Keratinocyte (primary cell): ENCODE measurements around the gene STRN4. TPM values are rescaled to one million over a fixed set of nuclear protein-coding genes. Genes with fewer than 3 reads are reported as not detected.

Experiments
- DNase-seq: peaks from one replicate; pipeline ENCODE4 v3.0.0-alpha.2; 2011; ENCODE audit warnings: low read depth, missing footprints, low spot score
- FAIRE-seq: peaks from 2 replicates; lab custom pipeline; 2011; peaks lifted over from hg19 to GRCh38; lab: Jason Lieb, UNC
- H2AFZ ChIP-seq: 2 replicates; pipeline ENCODE4 v1.6.0; 2012; ENCODE audit warnings: low read length, control low read depth, inconsistent platforms; ENCODE audit not compliant: control insufficient read depth
- H3K27ac ChIP-seq: 2 replicates; pipeline ENCODE4 v1.5.1; 2011; ENCODE audit warnings: low read length; ENCODE audit not compliant: control insufficient read depth, insufficient read depth
- H3K27me3 ChIP-seq: 3 replicates; pipeline ENCODE4 v1.6.0; 2011; ENCODE audit warnings: low read length; ENCODE audit not compliant: control insufficient read depth, insufficient read depth; ENCODE audit errors: extremely low read depth
- H3K36me3 ChIP-seq, 2 experiments: 2 replicates in 1 of 2; 3 replicates in 1 of 2; pipeline ENCODE4 v1.5.1; 2011; ENCODE audit warnings: low read length in 2 of 2, mild to moderate bottlenecking in 1 of 2; ENCODE audit not compliant: control insufficient read depth in 2 of 2, insufficient read depth in 2 of 2; ENCODE audit errors: extremely low read depth in 1 of 2
- H3K4me1 ChIP-seq: 3 replicates; pipeline ENCODE4 v1.5.1; 2011; ENCODE audit warnings: low read length; ENCODE audit not compliant: control insufficient read depth, insufficient read depth; ENCODE audit errors: extremely low read depth
- H3K4me2 ChIP-seq: 3 replicates; pipeline ENCODE4 v1.6.0; 2011; ENCODE audit warnings: low read depth, low read length; ENCODE audit not compliant: control insufficient read depth, insufficient read depth; ENCODE audit errors: extremely low read depth
- H3K4me3 ChIP-seq, 3 experiments: fragments of 200-600 bp in 1 of 3; sonication (generic) in 1 of 3; 2 replicates in 2 of 3; 3 replicates in 1 of 3; pipeline ENCODE4 v1.5.1; 2011 to 2016; ENCODE audit warnings: low read length in 3 of 3, mild to moderate bottlenecking in 3 of 3, control low read depth in 2 of 3, inconsistent platforms in 1 of 3, low read depth in 1 of 3, mixed read lengths in 1 of 3, mixed run types in 1 of 3, moderate library complexity in 1 of 3; ENCODE audit not compliant: control insufficient read depth in 2 of 3, insufficient read depth in 2 of 3; ENCODE audit errors: extremely low read depth in 1 of 3
- H3K79me2 ChIP-seq: 2 replicates; pipeline ENCODE4 v1.6.0; 2012; ENCODE audit warnings: low read length; ENCODE audit not compliant: control insufficient read depth, insufficient read depth
- H3K9ac ChIP-seq: 3 replicates; pipeline ENCODE4 v1.6.0; 2011; ENCODE audit warnings: low read length; ENCODE audit not compliant: control insufficient read depth, insufficient read depth; ENCODE audit errors: extremely low read depth
- H3K9me1 ChIP-seq: 3 replicates; pipeline ENCODE4 v1.6.0; 2011; ENCODE audit warnings: low read length; ENCODE audit not compliant: control insufficient read depth, insufficient read depth; ENCODE audit errors: extremely low read depth
- H3K9me3 ChIP-seq: 2 replicates; pipeline ENCODE4 v1.5.1; 2012; ENCODE audit warnings: low read depth, low read length; ENCODE audit not compliant: control insufficient read depth
- H4K20me1 ChIP-seq: 3 replicates; pipeline ENCODE4 v1.6.0; 2011; ENCODE audit warnings: low read length; ENCODE audit not compliant: control insufficient read depth, insufficient read depth; ENCODE audit errors: extremely low read depth
- EZH2 ChIP-seq: IDR thresholded peaks from one replicate; pipeline ENCODE4 v1.6.1; 2012; ENCODE audit warnings: inconsistent platforms, mild to moderate bottlenecking, low read length, moderate library complexity
- dilution Hi-C: fragments of 300-500 bp; cut with MboI; formaldehyde crosslinking; loops from one replicate; pipeline ENCODE4 v1.7.0; 2020; ENCODE audit warnings: low sequenced_read_pairs; ENCODE audit not compliant: extremely low pct_ligation_motif_present
- polyA plus RNA-seq, 5 experiments: library from polyadenylated mRNA; depleted of rRNA in 3 of 5; stranded (reverse) in 3 of 5; stranded (forward) in 1 of 5; unstranded in 1 of 5; fragments of >200 nt; gene quantifications; 1 replicate in 1 of 5; 2 replicates in 3 of 5; 3 replicates in 1 of 5; pipeline versions ENCODE4 v1.2.1 to v1.2.3, GENCODE V29; 2011 to 2012; ENCODE audit warnings: missing spikeins in 2 of 5, low read depth in 1 of 5, low replicate concordance in 1 of 5
- TF ChIP-seq, protein P1 (sequence below), 3 experiments: IDR thresholded peaks in 1 of 3; conservative IDR thresholded peaks in 1 of 3; optimal IDR thresholded peaks in 1 of 3; 2 replicates in 2 of 3; 3 replicates in 1 of 3; pipeline versions ENCODE3 to v1.5.1; 2011; ENCODE audit warnings: low read length in 3 of 3, mild to moderate bottlenecking in 3 of 3, moderate library complexity in 2 of 3, control low read depth in 1 of 3, inconsistent platforms in 1 of 3; ENCODE audit not compliant: insufficient read depth in 2 of 3; ENCODE audit errors: extremely low read depth in 1 of 3

Gene STRN4
- polyA plus RNA-seq, 1 donor (not counting 4 experiments of a cell fraction or from before 2014, with no cell fraction given), result 37.3 TPM

GRCh38 chr19:46725859-46726393 lies 20.3 kb downstream of the STRN4 start:
- no peaks in the 10 kb centered on the region for H3K4me1 ChIP-seq
- dilution Hi-C loops, result no loop called here
- FAIRE-seq (no peak), DNase-seq (no peak)
- H4K20me1 ChIP-seq, result peaks cover 31% of the 10 kb centered on the region
- no peaks in the 10 kb centered on the region for H3K27me3 ChIP-seq
- no peak overlapping the region for H2AFZ ChIP-seq
- no peak overlapping the region for H3K9ac ChIP-seq
- no peaks in the 10 kb centered on the region for H3K9me3 ChIP-seq
- no peak overlapping the region for H3K27ac ChIP-seq
- H3K4me2 ChIP-seq, result no peak overlapping the region
- no peak overlapping the region for H3K4me3 ChIP-seq
- H3K36me3 ChIP-seq, result peaks cover 76 to 77% of the 10 kb centered on the region in 2 experiments
- peaks cover 23% of the 10 kb centered on the region for H3K79me2 ChIP-seq
- no peaks in the 10 kb centered on the region for H3K9me1 ChIP-seq
- TF ChIP-seq, protein P1, sequence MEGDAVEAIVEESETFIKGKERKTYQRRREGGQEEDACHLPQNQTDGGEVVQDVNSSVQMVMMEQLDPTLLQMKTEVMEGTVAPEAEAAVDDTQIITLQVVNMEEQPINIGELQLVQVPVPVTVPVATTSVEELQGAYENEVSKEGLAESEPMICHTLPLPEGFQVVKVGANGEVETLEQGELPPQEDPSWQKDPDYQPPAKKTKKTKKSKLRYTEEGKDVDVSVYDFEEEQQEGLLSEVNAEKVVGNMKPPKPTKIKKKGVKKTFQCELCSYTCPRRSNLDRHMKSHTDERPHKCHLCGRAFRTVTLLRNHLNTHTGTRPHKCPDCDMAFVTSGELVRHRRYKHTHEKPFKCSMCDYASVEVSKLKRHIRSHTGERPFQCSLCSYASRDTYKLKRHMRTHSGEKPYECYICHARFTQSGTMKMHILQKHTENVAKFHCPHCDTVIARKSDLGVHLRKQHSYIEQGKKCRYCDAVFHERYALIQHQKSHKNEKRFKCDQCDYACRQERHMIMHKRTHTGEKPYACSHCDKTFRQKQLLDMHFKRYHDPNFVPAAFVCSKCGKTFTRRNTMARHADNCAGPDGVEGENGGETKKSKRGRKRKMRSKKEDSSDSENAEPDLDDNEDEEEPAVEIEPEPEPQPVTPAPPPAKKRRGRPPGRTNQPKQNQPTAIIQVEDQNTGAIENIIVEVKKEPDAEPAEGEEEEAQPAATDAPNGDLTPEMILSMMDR (optimal IDR thresholded peaks at IDR 0.05 in 1 of 3, IDR thresholded peaks at IDR 0.05 in 1 of 3, conservative IDR thresholded peaks at IDR 0.05 in 1 of 3; ENCODE audit: extremely low read depth in 1 of 3, insufficient read depth in 2 of 3, low read length in 3 of 3), result no peak

DNA sequence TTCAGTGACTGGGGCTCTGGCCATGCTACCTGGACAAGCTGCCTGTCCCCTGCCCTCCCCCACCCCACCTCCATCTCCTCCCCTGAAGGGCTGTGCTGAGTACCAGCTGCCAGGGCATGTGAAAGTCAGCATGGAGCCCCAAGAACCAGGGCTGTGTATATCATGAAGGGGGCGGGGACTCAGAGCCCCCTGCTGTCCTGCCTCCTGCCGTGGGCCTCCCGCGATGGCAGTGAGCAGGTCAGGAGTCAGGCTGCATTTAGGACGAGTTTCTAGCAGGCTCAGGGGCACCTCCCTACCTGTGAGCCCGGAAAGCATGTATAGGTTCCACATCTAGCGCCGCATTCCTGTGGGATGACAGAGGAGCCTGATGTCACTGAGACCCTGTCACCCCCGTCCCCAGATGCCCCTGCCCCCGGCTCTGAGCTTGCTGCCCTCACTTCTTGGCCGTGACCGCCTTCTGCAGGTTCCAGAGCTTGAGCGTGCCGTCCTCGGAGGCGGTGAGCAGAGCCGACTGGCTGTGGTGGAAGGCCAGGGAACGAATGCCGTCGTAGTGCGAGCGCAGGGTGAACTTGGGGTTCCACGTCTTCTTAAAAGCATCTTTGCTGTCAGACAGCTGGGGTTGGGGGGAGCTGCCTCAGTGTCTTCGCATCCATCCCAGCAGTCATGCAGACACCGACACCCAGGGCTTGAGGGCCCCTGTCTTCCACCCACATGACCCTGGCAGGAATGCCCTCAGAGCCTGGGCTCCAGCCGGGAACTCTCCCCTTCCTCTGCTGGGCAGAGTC lies 21.0 kb downstream of the STRN4 start:
- Histone ChIP-seq H2AFZ (no peak overlapping the region), H3K4me2 (no peak overlapping the region), H3K79me2 (peaks cover 18% of the 10 kb centered on the region), H3K27me3 (no peaks in the 10 kb centered on the region), H3K36me3 (peaks cover 75 to 76% of the 10 kb centered on the region in 2 experiments), H3K9ac (no peak overlapping the region), H3K27ac (no peak overlapping the region), H4K20me1 (peaks cover 27% of the 10 kb centered on the region), H3K4me3 (no peak overlapping the region), H3K4me1 (no peaks in the 10 kb centered on the region), H3K9me1 (no peaks in the 10 kb centered on the region), H3K9me3 (no peaks in the 10 kb centered on the region)
- no peak for DNase-seq
- no peak for FAIRE-seq
- dilution Hi-C loops, result no loop called here
- TF ChIP-seq, protein P1 (optimal IDR thresholded peaks at IDR 0.05 in 1 of 3, IDR thresholded peaks at IDR 0.05 in 1 of 3, conservative IDR thresholded peaks at IDR 0.05 in 1 of 3; ENCODE audit: extremely low read depth in 1 of 3, insufficient read depth in 2 of 3, low read length in 3 of 3), result no peak
- no peak for TF ChIP-seq EZH2
